Measurements from ENCODE around the gene IQCK. TPM values are rescaled to one million over a fixed set of nuclear protein-coding genes. Genes with fewer than 3 reads are reported as not detected.

Gene IQCK
- total RNA-seq, 2 experiments from 2014 or later = 0.66 to 0.82 TPM

DNA sequence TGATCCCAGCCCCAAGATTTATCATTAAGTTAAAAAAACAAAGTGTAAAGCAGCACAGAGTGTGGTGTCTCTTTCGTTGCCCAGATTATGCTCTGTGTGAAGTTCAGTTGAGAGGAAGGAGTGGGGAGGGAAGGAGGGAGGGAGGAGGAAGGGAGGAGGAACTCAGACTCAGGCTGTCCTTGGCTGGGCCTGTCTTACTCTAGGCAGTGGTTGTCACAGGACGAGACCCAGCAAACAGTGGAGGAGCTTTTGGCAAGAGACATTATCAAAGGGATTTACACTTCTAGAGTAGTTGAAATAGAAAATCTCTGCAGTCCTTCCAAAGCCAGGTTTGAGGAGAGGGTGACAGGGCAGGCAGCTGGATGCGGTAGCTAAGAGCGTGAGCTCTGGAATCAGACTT is 27.9 kb upstream of the IQCK start:
- Mint-ChIP-seq H3K27ac (no peak overlapping the region), H3K36me3 (peaks cover 33% of the 10 kb centered on the region), H3K9me3 (ENCODE audit: low read depth) (peaks cover 2% of the 10 kb centered on the region), H3K27me3 (no peaks in the 10 kb centered on the region), H3K4me3 (no peak overlapping the region), H3K4me1 (peaks cover 22% of the 10 kb centered on the region)
- DNase-seq (no peak), ATAC-seq (no peak)
- CTCF ChIA-PET = no interaction called here

DNA sequence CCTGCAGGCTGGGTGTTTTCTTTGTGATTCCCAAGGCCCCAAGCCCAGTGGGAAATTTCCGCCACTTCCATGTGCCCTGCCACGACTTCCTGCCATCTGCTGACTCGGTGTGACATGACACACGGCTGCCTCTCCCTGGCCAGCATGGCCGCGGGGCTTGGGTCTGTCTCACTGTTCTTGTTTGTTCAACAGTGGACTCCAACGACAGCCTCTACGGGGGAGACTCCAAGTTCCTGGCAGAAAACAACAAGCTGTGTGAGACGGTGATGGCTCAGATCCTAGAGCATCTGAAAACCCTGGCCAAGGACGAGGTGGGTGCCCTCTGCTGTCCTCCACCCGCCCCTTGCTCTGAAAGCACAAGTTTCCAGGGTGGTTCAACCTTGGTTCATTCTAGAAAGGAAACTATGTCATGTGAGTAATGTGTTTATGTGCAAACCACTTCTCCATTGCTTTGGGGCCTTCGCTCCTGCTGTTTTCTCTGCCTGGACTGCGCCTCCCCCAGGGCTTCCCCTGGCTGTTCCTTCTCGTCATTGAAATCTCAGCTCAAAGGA is 26.8 kb upstream of the IQCK start:
- no peaks in the 10 kb centered on the region for H3K27me3 Mint-ChIP-seq
- H3K4me3 Mint-ChIP-seq = no peak overlapping the region
- ATAC-seq = no peak
- peaks cover 27% of the 10 kb centered on the region for H3K36me3 Mint-ChIP-seq
- peaks cover 28% of the 10 kb centered on the region for H3K4me1 Mint-ChIP-seq
- DNase-seq = no peak
- CTCF ChIA-PET = no interaction called here
- no peak overlapping the region for H3K27ac Mint-ChIP-seq
- no peaks in the 10 kb centered on the region for H3K9me3 Mint-ChIP-seq (ENCODE audit: low read depth)

- ATAC-seq (no peak), DNase-seq (no peak)
- no peak overlapping the region for H3K4me3 Mint-ChIP-seq
- no peaks in the 10 kb centered on the region for H3K9me3 Mint-ChIP-seq (ENCODE audit: low read depth)
- H3K27ac Mint-ChIP-seq = no peak overlapping the region
- H3K4me1 Mint-ChIP-seq = peaks cover 29% of the 10 kb centered on the region
- no peaks in the 10 kb centered on the region for H3K27me3 Mint-ChIP-seq
- CTCF ChIA-PET = interaction anchor here (1.7 kb wide), 1 partner anchor 14 kb away, joined by 3 read pairs; no protein-coding TSS in a partner anchor
- H3K36me3 Mint-ChIP-seq = peaks cover 27% of the 10 kb centered on the region
These were observed 23.1 kb upstream of the IQCK start for GRCh38 chr16:19694989-19695388.

DNA sequence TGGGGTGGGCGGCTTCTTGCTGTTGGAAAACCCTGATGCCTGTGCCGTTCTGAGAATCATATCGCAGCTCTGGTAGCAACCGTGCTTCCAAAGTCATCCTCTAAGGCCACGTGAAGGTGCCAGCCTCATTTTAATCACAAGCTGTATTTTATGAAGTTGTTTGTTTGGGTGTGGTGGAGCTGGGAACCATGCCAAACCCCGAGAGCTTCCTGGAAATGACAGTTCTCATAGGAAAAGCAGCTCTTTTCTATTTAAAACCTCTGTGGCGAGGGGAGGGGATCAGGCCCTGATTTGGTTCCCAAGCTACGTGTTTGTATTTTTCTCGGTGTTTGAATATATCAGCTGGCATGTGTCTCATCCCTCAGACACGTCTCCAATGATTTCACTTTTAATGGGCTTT is 21.7 kb upstream of the IQCK start:
- Mint-ChIP-seq H3K4me3 (no peak overlapping the region), H3K4me1 (peaks cover 25% of the 10 kb centered on the region), H3K36me3 (peaks cover 39% of the 10 kb centered on the region), H3K9me3 (ENCODE audit: low read depth) (no peaks in the 10 kb centered on the region), H3K27me3 (no peaks in the 10 kb centered on the region), H3K27ac (peak overlapping the region; percentile 22)
- ATAC-seq (peak; percentile 49), DNase-seq (peak; percentile 77)
- CTCF ChIA-PET = interaction anchor here (1.7 kb wide), 1 partner anchor 15 kb away, joined by 3 read pairs; no protein-coding TSS in a partner anchor

DNA sequence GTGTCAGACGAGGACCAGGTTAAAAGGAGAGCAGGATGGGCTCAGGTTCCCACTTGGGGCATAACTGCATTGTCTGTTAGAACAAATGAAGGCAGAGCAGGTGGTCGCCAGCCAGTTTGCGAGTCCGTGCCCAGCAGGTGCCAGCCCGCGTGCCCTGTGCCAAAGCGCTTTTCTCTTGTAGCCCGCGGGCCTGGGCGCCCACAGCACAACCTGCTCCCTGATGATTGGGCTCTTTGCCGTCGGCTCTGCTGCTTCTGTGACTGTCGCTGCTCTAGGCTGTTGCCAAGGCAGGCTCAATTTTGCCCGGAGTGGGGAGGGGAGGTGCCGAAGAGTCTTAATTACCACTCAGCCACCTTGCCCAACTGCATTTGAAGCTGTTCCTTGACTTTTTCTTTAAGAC is 21.1 kb upstream of the IQCK start:
- no peak for DNase-seq
- CTCF ChIA-PET = interaction anchor here (1.7 kb wide), 1 partner anchor 16 kb away, joined by 3 read pairs; no protein-coding TSS in a partner anchor
- Mint-ChIP-seq H3K4me1 (peaks cover 25% of the 10 kb centered on the region), H3K27ac (no peak overlapping the region), H3K36me3 (peaks cover 39% of the 10 kb centered on the region), H3K4me3 (no peak overlapping the region), H3K9me3 (ENCODE audit: low read depth) (no peaks in the 10 kb centered on the region), H3K27me3 (no peaks in the 10 kb centered on the region)
- ATAC-seq = no peak

DNA sequence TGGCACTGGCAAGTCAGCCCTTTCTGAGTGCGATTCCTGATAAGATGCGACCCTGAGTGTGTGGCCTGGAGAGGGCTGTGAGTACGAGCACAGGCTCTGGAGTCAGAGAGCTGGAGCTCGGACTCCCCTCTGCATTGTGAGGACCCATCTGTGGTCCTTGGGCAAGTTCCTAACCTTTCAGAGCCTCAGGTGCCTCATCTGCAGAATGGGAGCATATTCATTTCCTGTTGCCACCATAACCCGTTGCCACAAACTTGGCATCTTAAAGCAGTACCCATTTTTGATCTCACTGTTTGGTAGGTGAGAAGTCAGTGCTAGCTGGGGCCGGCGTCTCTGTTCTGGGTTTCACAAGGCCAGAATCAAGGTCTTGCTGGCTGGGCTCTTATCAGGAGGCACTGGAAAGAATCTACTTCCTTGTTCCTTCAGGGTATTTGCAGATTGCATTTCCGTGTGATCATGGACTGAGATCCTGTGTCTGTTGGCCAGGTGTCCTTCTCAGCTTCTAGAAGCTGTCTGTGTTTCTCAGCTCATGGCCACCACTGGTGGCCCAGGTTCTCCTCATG is 20.2 kb upstream of the IQCK start:
- CTCF ChIA-PET = no interaction called here
- peaks cover 42% of the 10 kb centered on the region for H3K36me3 Mint-ChIP-seq
- DNase-seq (no peak), ATAC-seq (no peak)
- H3K27ac Mint-ChIP-seq = no peak overlapping the region
- H3K4me1 Mint-ChIP-seq = peaks cover 25% of the 10 kb centered on the region
- H3K9me3 Mint-ChIP-seq (ENCODE audit: low read depth) = no peaks in the 10 kb centered on the region
- H3K27me3 Mint-ChIP-seq = no peaks in the 10 kb centered on the region
- no peak overlapping the region for H3K4me3 Mint-ChIP-seq

DNA sequence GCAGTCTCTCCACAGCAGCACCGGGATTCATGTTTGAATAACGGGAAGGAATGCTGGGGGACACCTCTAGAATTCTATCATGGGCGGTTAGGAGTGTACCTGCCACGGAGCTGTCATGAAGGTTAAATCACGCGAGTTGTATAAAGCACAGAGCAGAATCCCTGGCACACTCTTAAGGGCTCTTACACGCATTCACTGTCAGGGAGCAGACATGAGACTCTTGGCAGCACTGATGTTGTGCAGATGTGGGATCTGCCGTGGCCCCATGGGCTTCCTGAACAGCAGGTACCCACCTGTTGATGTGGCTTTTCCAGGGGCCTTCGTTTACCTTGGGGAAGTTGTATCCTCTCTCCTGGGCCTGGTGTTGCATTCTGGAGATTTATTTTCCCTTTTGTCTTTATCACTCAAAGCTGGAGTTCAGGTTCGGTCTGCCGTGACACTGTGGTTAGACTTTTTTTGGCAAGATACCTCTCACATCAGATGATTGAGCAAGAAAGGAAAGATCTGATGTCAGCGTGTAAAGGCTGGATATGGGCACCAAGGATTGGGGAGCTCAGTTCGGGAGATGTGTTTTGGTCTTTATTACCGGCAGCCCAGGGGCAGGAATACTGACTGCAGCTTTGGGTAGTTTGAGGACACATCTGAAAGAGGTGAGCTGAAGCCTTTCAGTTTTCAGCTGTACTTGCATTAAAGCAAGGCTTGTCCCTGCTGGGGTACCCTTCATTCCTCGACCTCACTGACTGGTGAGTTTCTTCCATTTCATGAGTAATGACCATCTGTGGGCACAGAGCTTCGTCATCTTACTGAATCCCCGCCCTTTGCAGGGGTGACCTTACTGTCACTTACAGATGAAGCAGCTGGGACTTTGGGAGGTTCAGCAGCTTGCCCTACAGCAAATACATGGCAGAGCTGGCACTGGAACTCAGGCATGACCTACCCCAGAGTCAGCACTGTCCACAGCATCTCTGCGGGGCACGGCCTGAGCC is 19.3 kb upstream of the IQCK start:
- DNase-seq (no peak), ATAC-seq (no peak)
- CTCF ChIA-PET = no interaction called here
- no peaks in the 10 kb centered on the region for H3K9me3 Mint-ChIP-seq (ENCODE audit: low read depth)
- H3K27me3 Mint-ChIP-seq = no peaks in the 10 kb centered on the region
- H3K4me3 Mint-ChIP-seq = no peak overlapping the region
- H3K4me1 Mint-ChIP-seq = peaks cover 25% of the 10 kb centered on the region
- H3K27ac Mint-ChIP-seq = no peak overlapping the region
- H3K36me3 Mint-ChIP-seq = peaks cover 45% of the 10 kb centered on the region

GRCh38 chr16:19699472-19699871 is 18.6 kb upstream of the IQCK start:
- Mint-ChIP-seq H3K27me3 (no peaks in the 10 kb centered on the region), H3K4me1 (peaks cover 25% of the 10 kb centered on the region), H3K4me3 (no peak overlapping the region), H3K9me3 (ENCODE audit: low read depth) (no peaks in the 10 kb centered on the region), H3K27ac (no peak overlapping the region), H3K36me3 (peaks cover 47% of the 10 kb centered on the region)
- CTCF ChIA-PET = no interaction called here
- DNase-seq (no peak), ATAC-seq (no peak)

DNA sequence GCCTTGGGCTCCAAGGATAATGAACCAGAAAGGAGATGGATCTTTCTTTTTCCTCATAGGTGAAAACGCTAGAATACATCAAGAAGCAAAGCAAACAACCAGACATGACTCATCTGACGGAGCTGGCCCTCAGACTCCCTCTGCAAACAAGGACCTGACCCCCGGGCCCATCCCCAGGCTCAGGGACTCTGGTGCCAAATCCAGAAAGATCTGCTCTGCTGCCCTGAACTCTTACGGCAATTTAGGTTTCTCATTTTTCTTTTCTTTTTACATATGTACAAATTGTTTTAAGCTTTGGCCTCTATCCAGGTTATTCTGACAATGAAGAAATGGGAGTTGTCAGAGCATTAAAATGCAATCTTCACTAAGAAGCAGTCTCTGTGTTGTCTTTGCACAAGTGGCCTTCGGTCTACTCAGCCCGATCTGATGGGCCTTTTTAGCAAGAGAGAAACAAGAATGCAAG is 17.7 kb upstream of the IQCK start:
- Mint-ChIP-seq H3K36me3 (peaks cover 51% of the 10 kb centered on the region), H3K4me1 (peaks cover 24% of the 10 kb centered on the region), H3K27ac (no peak overlapping the region), H3K4me3 (no peak overlapping the region), H3K9me3 (ENCODE audit: low read depth) (no peaks in the 10 kb centered on the region), H3K27me3 (no peaks in the 10 kb centered on the region)
- CTCF ChIA-PET = no interaction called here
- ATAC-seq (no peak), DNase-seq (no peak)

DNA sequence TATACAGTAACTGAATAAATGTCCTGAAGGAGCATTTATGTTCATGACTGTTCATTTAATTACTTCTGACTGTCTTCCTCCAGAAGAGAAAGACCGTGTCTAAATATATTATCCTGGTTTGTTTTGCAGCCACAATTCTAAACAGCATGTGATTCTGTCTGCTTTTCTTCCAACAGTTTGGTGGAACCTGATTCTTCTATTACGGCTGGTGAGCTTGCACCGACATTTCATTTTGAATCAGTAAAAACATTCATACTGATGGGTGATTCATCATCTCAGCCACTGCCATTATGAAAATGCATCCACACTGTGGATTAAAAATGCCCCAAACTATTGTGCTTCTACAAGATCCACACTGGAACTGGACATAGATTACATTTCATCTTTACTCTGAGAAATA is 17.0 kb upstream of the IQCK start:
- Mint-ChIP-seq H3K27ac (no peak overlapping the region), H3K36me3 (peaks cover 57% of the 10 kb centered on the region), H3K4me3 (no peak overlapping the region), H3K9me3 (ENCODE audit: low read depth) (no peaks in the 10 kb centered on the region), H3K27me3 (no peaks in the 10 kb centered on the region), H3K4me1 (peaks cover 21% of the 10 kb centered on the region)
- no peak for ATAC-seq
- DNase-seq = no peak
- CTCF ChIA-PET = no interaction called here

DNA sequence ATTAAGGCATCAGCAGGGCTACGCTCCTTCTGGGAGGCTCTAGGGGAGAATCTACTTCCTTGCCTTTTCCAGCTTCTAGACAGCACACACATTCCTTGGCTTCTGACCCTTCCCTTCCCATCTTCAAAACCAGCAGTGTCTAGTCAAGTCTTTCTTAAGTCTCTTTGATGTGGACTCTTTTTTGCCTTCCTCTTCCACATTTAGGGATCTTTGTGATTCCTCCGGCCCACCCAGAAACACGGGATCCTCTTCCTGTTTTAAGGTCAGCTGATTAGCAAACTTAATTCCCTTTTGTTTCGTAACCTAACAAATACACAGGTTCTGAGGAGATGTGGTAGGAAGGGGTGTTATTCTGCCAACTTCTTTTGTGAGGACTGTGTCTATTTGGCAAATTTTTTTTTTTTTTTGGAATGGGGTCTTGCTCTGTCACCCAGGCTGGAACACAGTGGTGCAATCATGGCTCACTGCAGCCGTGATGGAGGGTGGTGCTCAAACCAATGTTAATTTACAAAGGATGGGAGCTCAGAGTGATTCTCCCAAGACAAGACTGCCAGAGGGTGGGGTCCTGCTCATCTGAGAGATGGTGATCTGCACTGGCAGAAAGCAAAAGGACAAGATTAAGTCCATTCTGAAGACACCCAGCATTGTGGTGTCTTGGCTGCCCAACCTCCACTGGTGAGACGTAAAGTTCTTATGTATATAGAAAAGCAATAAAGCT is 14.7 kb upstream of the IQCK start:
- Mint-ChIP-seq H3K9me3 (ENCODE audit: low read depth) (no peaks in the 10 kb centered on the region), H3K4me1 (peaks cover under 1% of the 10 kb centered on the region), H3K27ac (no peak overlapping the region), H3K4me3 (no peak overlapping the region), H3K27me3 (no peaks in the 10 kb centered on the region), H3K36me3 (peaks cover 59% of the 10 kb centered on the region)
- CTCF ChIA-PET = no interaction called here
- DNase-seq = no peak
- ATAC-seq = no peak

DNA sequence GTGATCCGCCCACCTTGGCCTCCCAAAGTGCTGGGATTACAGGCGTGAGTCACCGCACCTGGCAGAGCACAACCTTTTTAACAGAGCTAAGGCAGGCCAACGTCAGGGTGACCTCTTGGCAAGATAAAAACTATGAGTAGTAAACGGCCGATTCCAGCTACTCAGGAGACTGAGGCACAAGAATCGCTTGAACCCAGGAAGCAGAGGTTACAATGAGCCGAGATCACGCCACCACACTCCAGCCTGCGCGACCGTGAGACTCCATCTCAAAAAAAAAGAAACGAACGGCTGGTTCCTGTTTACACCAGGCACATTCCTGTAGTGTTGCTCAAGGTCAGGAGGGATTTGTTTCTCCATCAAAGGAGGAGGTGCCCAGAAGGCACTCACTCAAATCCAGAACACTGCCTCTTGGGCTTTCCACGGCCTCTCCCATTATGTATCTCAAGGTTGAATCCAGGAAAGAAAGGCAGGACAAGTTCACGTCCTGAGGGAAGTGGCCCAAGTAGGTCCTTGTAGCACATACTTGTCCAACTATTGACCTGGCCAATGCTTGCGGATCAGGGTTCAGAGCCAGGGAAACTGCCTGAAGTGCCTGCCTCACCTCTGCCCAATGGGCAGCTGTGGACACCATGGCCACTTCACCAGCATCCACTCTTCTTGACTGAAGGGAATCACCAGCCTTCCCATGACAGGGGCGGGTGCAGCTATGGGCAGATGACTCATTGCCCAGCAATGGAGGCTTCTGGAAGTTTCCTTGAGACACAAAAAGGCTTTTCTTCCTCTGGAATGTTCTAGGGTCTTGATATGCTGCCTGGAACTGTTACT is 13.5 kb upstream of the IQCK start:
- peaks cover 56% of the 10 kb centered on the region for H3K36me3 Mint-ChIP-seq
- no peaks in the 10 kb centered on the region for H3K4me1 Mint-ChIP-seq
- no peaks in the 10 kb centered on the region for H3K9me3 Mint-ChIP-seq (ENCODE audit: low read depth)
- H3K27ac Mint-ChIP-seq = no peak overlapping the region
- ATAC-seq = no peak
- no peak overlapping the region for H3K4me3 Mint-ChIP-seq
- DNase-seq = no peak
- CTCF ChIA-PET = no interaction called here
- no peaks in the 10 kb centered on the region for H3K27me3 Mint-ChIP-seq

DNA sequence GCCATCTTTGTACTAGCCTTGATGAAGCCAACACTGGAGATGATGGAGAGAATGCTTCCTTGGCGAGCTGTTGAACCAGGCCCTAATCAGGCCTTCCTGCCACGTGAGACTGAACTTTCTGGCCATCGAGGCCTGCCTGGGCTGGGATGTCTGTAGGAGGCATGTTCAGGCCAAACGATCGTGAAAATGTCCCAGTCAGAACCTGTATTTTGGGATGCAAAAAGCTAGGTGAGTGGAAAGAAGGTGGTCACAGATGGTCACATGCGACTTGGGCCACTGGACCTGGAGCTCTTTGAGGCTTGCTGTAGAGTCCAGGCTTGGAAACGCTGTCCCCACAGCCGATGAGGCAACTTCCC is 12.9 kb upstream of the IQCK start:
- Mint-ChIP-seq H3K27me3 (no peaks in the 10 kb centered on the region), H3K27ac (no peak overlapping the region)
- CTCF ChIA-PET = no interaction called here

More for the DNA sequence above, 12.9 kb upstream of the IQCK start:
- ATAC-seq (no peak), DNase-seq (no peak)
- peaks cover 55% of the 10 kb centered on the region for H3K36me3 Mint-ChIP-seq
- H3K4me3 Mint-ChIP-seq = no peak overlapping the region
- H3K4me1 Mint-ChIP-seq = no peaks in the 10 kb centered on the region
- no peaks in the 10 kb centered on the region for H3K9me3 Mint-ChIP-seq (ENCODE audit: low read depth)
